ENCODE measurements around the gene ALDOB.

Gene ALDOB

GRCh38 chr9:101455656-101456240 is 20.2 kb upstream of the ALDOB start:
- DNase-seq (ENCODE audit: low read depth): no peak

GRCh38 chr9:101453776-101454570 is 18.4 kb upstream of the ALDOB start:
- no peak for DNase-seq (ENCODE audit: low read depth)

- DNase-seq (ENCODE audit: low read depth): no peak
These were observed 15.9 kb upstream of the ALDOB start for GRCh38 chr9:101451498-101451897.

GRCh38 chr9:101450931-101451330 is 15.4 kb upstream of the ALDOB start:
- DNase-seq (ENCODE audit: low read depth): no peak

- DNase-seq (ENCODE audit: low read depth): peak; percentile 23
These were observed 13.6 kb upstream of the ALDOB start for GRCh38 chr9:101449071-101449721.

GRCh38 chr9:101448680-101449070 is 13.1 kb upstream of the ALDOB start:
- no peak for DNase-seq (ENCODE audit: low read depth)

GRCh38 chr9:101446732-101447131 is 11.2 kb upstream of the ALDOB start:
- no peak for DNase-seq (ENCODE audit: low read depth)

GRCh38 chr9:101445353-101446029 is 9.9 kb upstream of the ALDOB start:
- no peak for DNase-seq (ENCODE audit: low read depth)

- DNase-seq (ENCODE audit: low read depth): no peak
These were observed 7.8 kb upstream of the ALDOB start for GRCh38 chr9:101443364-101443771.

GRCh38 chr9:101442736-101443135 is 7.2 kb upstream of the ALDOB start:
- no peak for DNase-seq (ENCODE audit: low read depth)

- DNase-seq (ENCODE audit: low read depth): no peak
These were observed 6.7 kb upstream of the ALDOB start for GRCh38 chr9:101442318-101442717.

GRCh38 chr9:101440714-101441230 is 5.2 kb upstream of the ALDOB start:
- DNase-seq (ENCODE audit: low read depth): no peak

- no peak for DNase-seq (ENCODE audit: low read depth)
These were observed 2.9 kb upstream of the ALDOB start for GRCh38 chr9:101438523-101438922.

GRCh38 chr9:101437806-101438232 is 2.2 kb upstream of the ALDOB start:
- DNase-seq (ENCODE audit: low read depth): no peak

- DNase-seq (ENCODE audit: low read depth): no peak
These were observed 576 bp downstream of the ALDOB start for GRCh38 chr9:101434998-101435397.

- no peak for DNase-seq (ENCODE audit: low read depth)
These were observed 2.3 kb downstream of the ALDOB start for GRCh38 chr9:101433229-101433628.

GRCh38 chr9:101432740-101433139 is 2.8 kb downstream of the ALDOB start:
- no peak for DNase-seq (ENCODE audit: low read depth)

- DNase-seq (ENCODE audit: low read depth): no peak
These were observed 3.4 kb downstream of the ALDOB start for GRCh38 chr9:101432171-101432570.

GRCh38 chr9:101429736-101430135 is 5.8 kb downstream of the ALDOB start:
- DNase-seq (ENCODE audit: low read depth): no peak

GRCh38 chr9:101428909-101429308 is 6.7 kb downstream of the ALDOB start:
- no peak for DNase-seq (ENCODE audit: low read depth)

- no peak for DNase-seq (ENCODE audit: low read depth)
These were observed 7.5 kb downstream of the ALDOB start for GRCh38 chr9:101427957-101428655.

GRCh38 chr9:101427358-101427757 is 8.2 kb downstream of the ALDOB start:
- DNase-seq (ENCODE audit: low read depth): no peak
